Gastroesophageal sphincter (tissue), 4 donors: ENCODE data around the gene PIK3CD. TPM values are rescaled to one million over a fixed set of nuclear protein-coding genes. Genes with fewer than 3 reads are reported as not detected.

Experiments
- ATAC-seq: fragments of 150-250 bp; one replicate; pipeline ENCODE4 v1.9.1; 2016; ENCODE audit warnings: mild to moderate bottlenecking, moderate library complexity
- H3K27ac ChIP-seq, 4 donors: fragments of 200-600 bp; sonication (generic) in 3 of 4; 1 replicate in 3 of 4; 2 replicates in 1 of 4; pipeline ENCODE4 v1.5.1; 2016 to 2019
- H3K27me3 ChIP-seq: fragments of 200-600 bp; sonication (generic); one replicate; pipeline ENCODE4 v1.5.1; 2019
- H3K36me3 ChIP-seq, 2 donors: fragments of 200-600 bp; sonication (generic); one replicate each; pipeline ENCODE4 v1.5.1; 2019; ENCODE audit warnings: control low read depth in 1 of 2
- H3K4me1 ChIP-seq, 3 donors: fragments of 200-600 bp; sonication (generic); 1 replicate in 2 of 3; 2 replicates in 1 of 3; pipeline ENCODE4 v1.5.1; 2016 to 2019; ENCODE audit warnings: control low read depth in 2 of 3
- H3K4me3 ChIP-seq, 2 donors: fragments of 200-600 bp; sonication (generic); one replicate each; pipeline ENCODE4 v1.5.1; 2019; ENCODE audit warnings: mild to moderate bottlenecking in 1 of 2, moderate library complexity in 1 of 2
- H3K9me3 ChIP-seq, 3 donors: fragments of 200-600 bp; sonication (generic); one replicate each; pipeline ENCODE4 v1.5.1; 2017 to 2019; ENCODE audit warnings: control low read depth in 2 of 3
- CTCF ChIP-seq, 4 experiments: fragments of 200-600 bp in 2 of 4; fragments of 450-650 bp in 2 of 4; sonication (generic) in 1 of 4; IDR thresholded peaks; one replicate each; pipeline ENCODE4 v1.5.1; 2017 to 2019; ENCODE audit warnings: antibody characterized with exemption in 4 of 4, mild to moderate bottlenecking in 2 of 4, moderate library complexity in 2 of 4
- EP300 ChIP-seq: sonication (generic); formaldehyde crosslinking; IDR thresholded peaks from one replicate; pipeline ENCODE4 v1.6.1; 2017; ENCODE audit warnings: antibody characterized with exemption, mild to moderate bottlenecking
- POLR2A ChIP-seq, 2 donors: fragments of 450-650 bp; IDR thresholded peaks; one replicate each; pipeline ENCODE4 v1.6.1; 2017; ENCODE audit warnings: antibody characterized with exemption in 2 of 2, mild to moderate bottlenecking in 2 of 2, moderate library complexity in 1 of 2
- POLR2AphosphoS5 ChIP-seq: sonication (generic); formaldehyde crosslinking; IDR thresholded peaks from one replicate; pipeline ENCODE4 v1.6.1; 2017; ENCODE audit warnings: antibody characterized with exemption
- WGBS, 2 donors: methylation state at CpG; one replicate each; pipeline ENCODE4 v1.1.5; 2018; ENCODE audit warnings: low coverage in 1 of 2; 5-methylcytosine and 5-hydroxymethylcytosine counted together
- total RNA-seq, 4 donors: library from RNA; depleted of rRNA; stranded (reverse); fragments of >200 nt; gene quantifications; one replicate each; pipeline ENCODE4 v1.1.0, GENCODE V29; 2016

Gene PIK3CD
- total RNA-seq, 4 donors from 2014 or later = 8.2 to 18.2 (median 15.4) TPM

- no peak overlapping the region for H3K4me3 ChIP-seq
- no peaks in the 10 kb centered on the region for H3K9me3 ChIP-seq
- 83% methylated on average over 1 of the region's 10 CpGs; no CpG with 5 or more reads in 1 of the 2 donors for WGBS, 2 donors
- TF ChIP-seq POLR2A (IDR thresholded peaks at IDR 0.05) (no peak), CTCF (IDR thresholded peaks at IDR 0.05) (no peak), POLR2AphosphoS5 (no peak), EP300 (no peak)
- H3K36me3 ChIP-seq = peaks cover 0 to 95% of the 10 kb centered on the region in 2 donors
- H3K4me1 ChIP-seq = no peaks in the 10 kb centered on the region
- no peaks in the 10 kb centered on the region for H3K27me3 ChIP-seq
- no peak for ATAC-seq
- H3K27ac ChIP-seq = no peak overlapping the region
Measured at GRCh38 chr1:9606948-9607347, 44.6 kb upstream of the PIK3CD start.

- H3K4me3 ChIP-seq = no peak overlapping the region
- no peaks in the 10 kb centered on the region for H3K9me3 ChIP-seq
- TF ChIP-seq POLR2AphosphoS5 (no peak), CTCF (IDR thresholded peaks at IDR 0.05) (no peak), EP300 (no peak), POLR2A (IDR thresholded peaks at IDR 0.05) (no peak)
- WGBS, 2 donors = 82 to 85% methylated on average over 7 to 11 of the region's 19 CpGs
- no peak for ATAC-seq
- H3K4me1 ChIP-seq = no peaks in the 10 kb centered on the region
- H3K27me3 ChIP-seq = no peaks in the 10 kb centered on the region
- peaks cover 0 to 95% of the 10 kb centered on the region in 2 donors for H3K36me3 ChIP-seq
- no peak overlapping the region for H3K27ac ChIP-seq
Measured at GRCh38 chr1:9607352-9607751, 44.2 kb upstream of the PIK3CD start.

GRCh38 chr1:9609998-9610397 lies 41.5 kb upstream of the PIK3CD start:
- no peaks in the 10 kb centered on the region for H3K27me3 ChIP-seq
- no peak overlapping the region for H3K4me3 ChIP-seq
- peaks cover 0 to 87% of the 10 kb centered on the region in 2 donors for H3K36me3 ChIP-seq
- no peak for ATAC-seq
- H3K9me3 ChIP-seq = no peaks in the 10 kb centered on the region
- WGBS, 2 donors = 89 to 100% methylated on average over 1 to 3 of the region's 5 CpGs
- H3K27ac ChIP-seq = no peak overlapping the region
- TF ChIP-seq POLR2A (IDR thresholded peaks at IDR 0.05) = no peak
- no peak for TF ChIP-seq CTCF (IDR thresholded peaks at IDR 0.05)
- no peak for TF ChIP-seq POLR2AphosphoS5
- TF ChIP-seq EP300 = no peak
- no peaks in the 10 kb centered on the region for H3K4me1 ChIP-seq

- no peaks in the 10 kb centered on the region for H3K9me3 ChIP-seq
- no peak for TF ChIP-seq EP300
- TF ChIP-seq POLR2A (IDR thresholded peaks at IDR 0.05) = no peak
- no peak for TF ChIP-seq CTCF (IDR thresholded peaks at IDR 0.05)
- no peak for TF ChIP-seq POLR2AphosphoS5
- H3K27me3 ChIP-seq = no peaks in the 10 kb centered on the region
- H3K4me3 ChIP-seq = no peak overlapping the region
- no peak overlapping the region for H3K27ac ChIP-seq
- peaks cover 0 to 81% of the 10 kb centered on the region in 2 donors for H3K36me3 ChIP-seq
- 100% methylated on average over 2 of the region's 25 CpGs; no CpG with 5 or more reads in 1 of the 2 donors for WGBS, 2 donors
- no peak for ATAC-seq
- H3K4me1 ChIP-seq = peaks cover 0 to 3% (median 0%) of the 10 kb centered on the region in 3 donors
Measured at GRCh38 chr1:9610548-9610947, 41.0 kb upstream of the PIK3CD start.

GRCh38 chr1:9611716-9612115 lies 39.8 kb upstream of the PIK3CD start:
- Histone ChIP-seq H3K9me3 (no peaks in the 10 kb centered on the region), H3K27ac (no peak overlapping the region), H3K27me3 (no peaks in the 10 kb centered on the region), H3K4me1 (peaks cover 0 to 5% (median 0%) of the 10 kb centered on the region in 3 donors), H3K36me3 (peaks cover 0 to 74% of the 10 kb centered on the region in 2 donors), H3K4me3 (no peak overlapping the region)
- WGBS, 2 donors = 100% methylated on average over 1 of the region's 13 CpGs; no CpG with 5 or more reads in 1 of the 2 donors
- no peak for ATAC-seq
- TF ChIP-seq EP300 = no peak
- TF ChIP-seq POLR2AphosphoS5 = no peak
- no peak for TF ChIP-seq CTCF (IDR thresholded peaks at IDR 0.05)
- TF ChIP-seq POLR2A (IDR thresholded peaks at IDR 0.05) = no peak
